HG02870 (cell line): ENCODE data around the gene LRRC63.
"Not testable (repeated sequence)": the region's sequence is repeated elsewhere in the genome, so short reads cannot be mapped to it uniquely, and the experiment has no call there.

Experiments used
- ATAC-seq: cut with Tn5 transposase; IDR thresholded peaks from one replicate; pipeline ENCODE4 v1.9.1; 2021; ENCODE audit warnings: mild to moderate bottlenecking, moderate library complexity; ENCODE audit not compliant: unreplicated experiment

LRRC63 gene

DNA sequence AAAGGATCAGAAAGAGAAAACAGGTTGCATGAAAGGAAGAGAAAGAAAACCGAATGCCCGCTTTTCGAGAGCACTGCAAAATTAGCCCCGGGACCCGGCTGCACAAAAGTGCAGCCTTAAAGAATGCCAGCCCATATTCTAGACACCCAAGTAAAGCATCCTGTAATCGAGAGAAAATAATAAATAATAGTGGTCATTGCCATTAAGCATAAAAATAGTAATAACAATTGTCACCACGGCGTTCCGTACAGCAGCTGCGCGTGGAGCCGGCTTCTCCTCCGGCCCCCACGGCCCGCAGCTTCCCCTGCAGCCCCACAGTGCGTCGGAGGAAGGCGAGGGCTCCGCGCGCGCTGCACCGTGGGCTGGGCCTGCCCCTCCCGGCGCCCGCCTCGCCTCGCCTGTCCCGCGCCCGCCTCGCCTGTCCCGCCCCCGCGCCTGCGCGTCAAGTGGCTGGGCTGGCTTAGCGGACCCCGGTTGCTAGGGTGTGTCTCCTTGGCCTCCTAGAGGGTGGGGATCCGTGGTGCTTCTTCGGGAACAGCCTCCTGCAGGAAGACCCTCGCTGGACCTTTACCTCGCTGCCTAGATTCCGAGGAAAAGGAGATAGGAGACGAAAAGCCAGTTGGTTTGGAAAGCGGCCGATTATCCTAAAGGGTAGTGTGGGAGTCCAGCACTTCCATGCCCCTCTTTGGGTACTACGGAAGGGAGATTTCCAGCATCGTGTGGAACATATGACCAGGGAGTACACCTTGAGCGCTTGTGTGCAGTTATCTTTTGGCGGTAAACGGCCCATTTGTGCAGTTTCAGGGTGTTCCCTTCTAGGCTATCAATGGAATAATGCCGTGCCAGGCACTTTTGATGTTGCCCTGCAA is at the start of gene LRRC63:
TSS of gene LRRC63 (plus strand) at position 446 of the 869 bp plus-strand sequence. CDS start 1,107 bp downstream, outside the sequence.
- ATAC-seq: peak; percentile 93

GRCh38 chr13:46162741-46163140 is 49.0 kb upstream of the LRRC63 start:
- ATAC-seq: not testable (repeated sequence)

DNA sequence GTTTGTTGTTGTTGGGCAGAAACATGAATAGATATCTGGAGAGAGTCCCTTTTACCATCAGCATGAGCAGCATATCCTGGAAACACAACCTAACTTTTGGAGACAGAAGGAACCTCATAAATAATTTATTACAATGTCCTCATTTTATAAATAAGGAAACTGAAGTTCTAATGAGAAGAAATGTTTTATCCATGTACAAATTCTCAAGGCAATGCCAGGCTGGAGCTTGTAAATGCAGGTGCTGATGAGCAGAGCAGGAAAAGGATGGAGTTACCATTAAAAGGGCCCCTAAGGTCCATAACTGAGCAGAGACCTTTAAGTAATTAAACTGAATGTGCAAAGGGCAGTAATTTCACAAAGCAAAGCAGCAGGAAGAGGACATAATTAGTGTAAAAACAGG is 47.1 kb upstream of the LRRC63 start:
- ATAC-seq: no peak

- peak; percentile 66 for ATAC-seq
Observed at GRCh38 chr13:46165485-46166223, 46.1 kb upstream of the LRRC63 start.

GRCh38 chr13:46166224-46166584 is 45.5 kb upstream of the LRRC63 start:
- no peak for ATAC-seq

GRCh38 chr13:46166947-46167610 is 44.6 kb upstream of the LRRC63 start:
- no peak for ATAC-seq

GRCh38 chr13:46168341-46168740 is 43.4 kb upstream of the LRRC63 start:
- peak; percentile 25 for ATAC-seq

- ATAC-seq: no peak
Observed at GRCh38 chr13:46168783-46169182, 42.9 kb upstream of the LRRC63 start.

DNA sequence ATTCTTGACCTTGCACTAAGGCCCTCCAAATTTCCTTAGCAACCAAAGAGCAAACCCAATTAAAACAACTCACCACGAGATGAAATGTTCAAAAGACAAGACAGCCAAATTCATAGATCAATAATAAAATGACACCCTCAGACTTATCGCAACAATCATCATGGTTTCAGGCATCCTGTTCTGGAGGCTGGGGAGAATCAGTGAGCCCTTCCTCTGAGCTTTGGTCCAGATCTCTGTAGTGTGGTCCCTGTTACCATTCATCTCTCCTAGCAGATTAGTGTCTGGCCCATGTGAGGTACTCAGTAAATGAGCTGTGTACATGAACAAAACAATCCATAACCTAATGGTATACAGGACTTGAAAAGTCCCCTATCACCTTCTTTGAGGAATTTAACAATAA is 42.0 kb upstream of the LRRC63 start:
- no peak for ATAC-seq

DNA sequence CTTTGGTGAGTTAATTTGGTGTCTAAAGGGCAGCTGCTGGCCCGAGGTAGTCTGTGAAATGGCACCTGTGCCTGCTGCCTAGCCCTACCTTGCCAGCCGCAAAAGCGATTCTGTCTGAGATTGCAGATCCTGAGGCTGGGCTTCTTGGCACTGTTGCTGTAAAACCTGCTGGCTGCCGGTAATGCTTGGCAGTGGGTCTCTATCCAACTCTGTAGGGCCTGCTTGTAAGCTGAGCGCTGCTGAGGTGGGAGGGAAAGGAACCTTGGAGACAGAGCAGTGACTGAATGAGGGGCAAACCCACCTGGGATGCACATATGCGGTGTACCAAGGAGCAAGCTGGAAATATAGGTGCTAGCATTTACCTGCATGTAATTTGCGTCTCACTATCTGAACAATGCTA is 41.5 kb upstream of the LRRC63 start:
- no peak for ATAC-seq

GRCh38 chr13:46170687-46171086 is 41.0 kb upstream of the LRRC63 start:
- ATAC-seq: no peak

DNA sequence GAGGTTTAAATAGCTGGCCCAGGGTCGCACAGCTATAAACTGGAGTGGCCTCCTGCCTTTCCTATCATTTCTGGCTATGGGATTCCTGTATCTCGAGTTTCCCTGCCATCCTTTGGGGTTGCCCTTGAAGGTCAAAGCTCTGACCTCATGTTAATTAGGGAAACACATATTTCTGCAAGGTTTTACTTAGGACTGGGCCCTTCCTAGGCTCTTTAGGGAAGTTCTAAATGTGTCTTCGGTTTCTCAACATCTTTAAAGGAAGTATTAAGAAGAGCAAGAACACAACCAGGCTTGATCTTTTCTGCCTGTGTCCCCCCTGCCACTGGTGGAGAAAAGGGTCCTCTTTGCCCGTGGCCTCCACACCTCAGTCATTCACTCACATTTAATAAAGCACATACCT is 40.5 kb upstream of the LRRC63 start:
- ATAC-seq: no peak

DNA sequence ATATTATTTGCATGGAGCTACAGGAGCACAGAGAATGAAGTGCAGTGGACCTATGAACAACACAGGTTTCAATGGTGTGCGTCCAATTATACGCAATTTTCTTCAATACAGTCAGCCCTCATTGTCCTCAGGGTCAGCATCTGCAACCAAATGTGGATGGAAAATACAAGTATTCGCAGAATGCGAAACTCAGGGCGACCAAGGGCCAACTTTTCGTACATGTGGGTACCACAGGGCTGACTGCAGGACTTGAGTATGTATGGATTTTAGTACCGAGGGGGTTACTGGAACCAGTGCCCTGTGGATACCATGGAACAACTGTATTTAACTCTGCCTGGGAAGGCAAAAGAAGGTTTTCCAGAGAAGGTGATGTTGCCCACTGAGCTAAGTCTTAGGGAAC is 40.0 kb upstream of the LRRC63 start:
- no peak for ATAC-seq

GRCh38 chr13:46172531-46172991 is 39.2 kb upstream of the LRRC63 start:
- no peak for ATAC-seq

GRCh38 chr13:46173656-46174055 is 38.1 kb upstream of the LRRC63 start:
- peak; percentile 33 for ATAC-seq

DNA sequence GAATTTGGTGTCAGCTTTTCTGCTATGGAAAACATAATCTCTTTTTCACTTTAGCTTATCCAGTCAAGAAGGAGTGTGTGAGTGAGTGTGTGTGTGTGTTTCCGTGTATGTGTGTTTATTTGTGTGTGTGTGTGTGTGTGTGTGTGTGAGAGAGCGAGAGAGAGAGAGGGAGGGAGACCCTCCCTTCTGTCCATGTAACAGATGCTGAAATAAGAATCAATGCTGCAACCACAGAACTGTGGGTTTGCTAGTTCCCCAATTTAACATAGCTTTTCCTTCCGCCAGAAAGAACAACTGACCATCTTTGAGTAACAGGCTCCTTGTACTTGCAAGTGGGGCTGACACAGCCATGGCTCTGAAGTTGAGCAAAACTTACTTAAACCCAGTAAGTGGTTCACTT is 35.0 kb upstream of the LRRC63 start:
- ATAC-seq: peak; percentile 30

GRCh38 chr13:46178143-46178542 is 33.6 kb upstream of the LRRC63 start:
- ATAC-seq: no peak

DNA sequence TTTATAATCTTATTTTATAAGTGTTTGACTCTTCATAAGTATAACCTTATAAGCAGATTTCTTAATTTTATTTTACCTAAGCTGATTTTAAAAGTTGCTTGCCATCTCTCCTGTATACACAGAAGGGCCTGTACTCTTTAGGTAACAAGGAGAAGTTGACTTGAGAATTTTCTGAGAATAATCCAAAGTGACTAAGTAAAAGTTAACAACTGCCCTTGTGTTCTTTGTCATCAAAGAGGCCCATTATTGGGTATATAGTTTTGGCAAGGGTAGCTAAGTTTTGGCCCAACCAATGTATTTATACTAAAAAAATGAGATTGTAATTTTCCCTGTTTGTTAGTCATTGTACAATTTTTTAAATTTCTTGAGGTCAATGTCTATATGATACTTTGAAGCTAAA is 32.9 kb upstream of the LRRC63 start:
- no peak for ATAC-seq

DNA sequence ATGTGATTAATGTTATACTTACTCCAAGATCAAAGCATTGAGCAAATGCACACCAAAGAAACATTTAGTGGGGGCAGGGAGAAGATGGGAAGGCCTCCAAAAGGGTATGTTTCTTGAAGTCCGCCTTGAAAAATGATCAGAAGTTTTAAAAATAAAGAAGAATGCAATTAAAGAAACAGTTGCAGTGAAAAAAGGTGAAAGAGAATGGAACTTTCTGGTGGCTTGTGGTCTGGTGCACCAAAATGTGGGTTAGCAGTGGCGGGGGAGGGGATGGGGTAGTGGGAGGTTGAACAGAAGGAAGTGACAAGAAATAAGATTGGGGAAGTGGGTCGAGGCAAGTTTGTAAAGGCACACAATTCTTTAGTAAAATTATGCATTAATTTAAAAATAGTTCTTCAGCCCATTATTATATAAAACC is 32.2 kb upstream of the LRRC63 start:
- no peak for ATAC-seq

GRCh38 chr13:46179969-46180763 is 31.6 kb upstream of the LRRC63 start:
- no peak for ATAC-seq

DNA sequence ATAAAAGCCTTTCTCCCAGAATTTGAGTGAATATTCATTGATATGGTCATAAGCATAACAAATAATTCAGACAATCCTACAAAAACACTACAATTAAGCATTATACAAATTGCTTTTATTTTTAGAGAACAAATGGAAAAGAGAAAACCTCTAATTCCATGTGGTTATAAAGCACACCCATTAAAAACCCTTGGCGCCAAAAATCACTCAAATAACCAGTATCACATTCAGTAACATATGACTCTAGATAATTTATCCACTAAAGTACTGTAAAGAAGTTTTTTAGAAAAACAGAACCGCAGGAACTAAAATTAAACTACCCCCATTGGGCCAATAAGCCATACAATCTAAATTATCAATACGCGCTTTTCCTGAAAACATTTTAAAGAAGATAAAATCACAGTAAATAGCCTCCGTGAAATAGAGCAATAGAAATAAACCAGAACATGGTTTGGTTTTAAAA is 30.3 kb upstream of the LRRC63 start:
- ATAC-seq: no peak
